ENCODE measurements around the gene CORO7.

The CORO7 gene

DNA sequence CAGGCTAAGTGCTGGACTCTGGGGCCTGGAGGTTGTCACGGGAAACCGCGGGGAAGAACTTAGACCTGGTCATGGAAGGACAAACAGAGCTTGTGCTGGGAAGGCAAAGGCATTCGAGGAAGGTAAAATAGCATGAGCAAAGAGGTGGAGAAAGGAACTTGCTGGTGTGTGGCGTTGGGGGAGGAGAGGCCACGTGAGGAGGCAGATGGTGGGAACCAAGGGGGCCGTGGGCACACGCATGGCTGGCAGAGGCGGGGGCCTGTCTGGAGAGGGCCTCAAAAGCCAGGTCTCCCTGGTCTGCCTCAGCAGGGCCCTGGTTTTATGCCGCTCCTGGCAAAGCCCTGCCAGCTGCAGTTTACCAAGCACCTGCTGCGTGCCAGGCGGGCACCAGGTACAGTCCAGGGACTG is 15.3 kb downstream of the CORO7 start:
- TF ChIP-seq GATA3 (IDR thresholded peaks at IDR 0.05; ENCODE audit: low read depth, low read length) (no peak), GATA2 (IDR thresholded peaks at IDR 0.05; ENCODE audit: low read depth, low read length) (no peak)

- TF ChIP-seq GATA3 (IDR thresholded peaks at IDR 0.05; ENCODE audit: low read depth, low read length) (no peak), GATA2 (IDR thresholded peaks at IDR 0.05; ENCODE audit: low read depth, low read length) (no peak)
Measured at GRCh38 chr16:4399001-4399730, 17.2 kb downstream of the CORO7 start.

- TF ChIP-seq GATA2 (IDR thresholded peaks at IDR 0.05; ENCODE audit: low read depth, low read length) (no peak), GATA3 (IDR thresholded peaks at IDR 0.05; ENCODE audit: low read depth, low read length) (no peak)
Measured at GRCh38 chr16:4395055-4395726, 21.2 kb downstream of the CORO7 start.

DNA sequence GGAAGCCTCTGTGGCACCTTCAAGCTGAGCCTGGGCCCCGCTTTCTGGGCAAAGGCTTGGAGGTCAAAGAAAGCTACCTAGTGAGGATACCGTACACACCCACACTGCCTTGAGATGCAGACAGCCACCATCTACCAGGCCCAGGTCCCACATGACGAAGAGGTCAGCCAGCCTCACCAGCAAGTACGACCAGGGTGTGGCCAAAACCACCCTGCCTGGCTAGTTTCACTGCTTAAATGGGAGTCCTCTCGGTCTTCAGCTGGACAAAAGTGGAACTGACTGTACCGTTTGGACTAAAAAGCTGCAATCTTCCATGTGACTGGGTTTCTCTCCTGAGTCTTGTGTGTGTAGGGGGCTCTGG is 23.2 kb downstream of the CORO7 start:
- no peak for TF ChIP-seq GATA3 (IDR thresholded peaks at IDR 0.05; ENCODE audit: low read depth, low read length)
- no peak for TF ChIP-seq GATA2 (IDR thresholded peaks at IDR 0.05; ENCODE audit: low read depth, low read length)

DNA sequence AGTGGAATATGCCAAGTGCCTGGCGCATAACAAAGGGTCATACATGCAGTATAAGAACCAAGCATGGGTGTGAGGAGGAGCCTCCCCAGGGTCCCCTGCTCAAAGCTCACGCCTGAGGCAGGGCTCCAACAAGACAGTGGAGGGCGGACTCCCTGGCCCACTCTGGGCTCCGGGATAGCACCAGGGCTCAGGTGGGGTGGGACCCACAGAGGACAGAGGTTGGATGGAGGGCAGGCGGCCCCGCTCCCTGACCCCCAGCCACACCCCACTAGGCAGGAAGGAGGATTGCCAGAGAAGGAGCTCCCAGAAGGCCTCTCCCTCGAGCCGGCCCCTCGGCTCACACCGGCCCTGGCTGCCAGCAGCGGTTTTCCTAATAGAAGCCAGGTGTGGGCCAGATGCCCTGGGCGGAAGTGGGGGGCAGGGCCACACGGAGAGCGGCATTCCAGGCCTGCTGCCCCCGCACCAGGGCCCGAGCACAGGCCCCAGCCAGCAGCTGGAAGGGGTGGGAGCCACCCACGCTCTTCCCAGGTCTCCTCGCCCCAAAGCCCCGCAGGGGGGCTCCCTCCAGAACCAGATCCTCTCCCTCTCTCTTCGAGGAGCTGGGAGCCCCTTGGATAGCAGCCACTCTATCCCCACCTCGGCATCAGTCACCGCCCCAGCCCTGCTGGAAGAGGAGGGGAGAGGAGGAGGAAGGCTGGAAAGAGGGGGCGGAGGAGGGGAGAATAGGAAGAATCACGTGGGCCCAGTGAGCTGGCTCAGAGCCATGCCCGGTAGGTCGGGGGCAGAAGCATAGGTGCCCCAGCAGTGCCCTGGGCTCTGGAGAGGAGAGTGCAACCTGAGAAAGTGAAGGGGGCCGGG is 23.8 kb downstream of the CORO7 start:
- TF ChIP-seq GATA2 (IDR thresholded peaks at IDR 0.05; ENCODE audit: low read depth, low read length) (no peak), GATA3 (IDR thresholded peaks at IDR 0.05; ENCODE audit: low read depth, low read length) (no peak)

GRCh38 chr16:4391631-4392381 is 24.6 kb downstream of the CORO7 start:
- no peak for TF ChIP-seq GATA3 (IDR thresholded peaks at IDR 0.05; ENCODE audit: low read depth, low read length)
- no peak for TF ChIP-seq GATA2 (IDR thresholded peaks at IDR 0.05; ENCODE audit: low read depth, low read length)

DNA sequence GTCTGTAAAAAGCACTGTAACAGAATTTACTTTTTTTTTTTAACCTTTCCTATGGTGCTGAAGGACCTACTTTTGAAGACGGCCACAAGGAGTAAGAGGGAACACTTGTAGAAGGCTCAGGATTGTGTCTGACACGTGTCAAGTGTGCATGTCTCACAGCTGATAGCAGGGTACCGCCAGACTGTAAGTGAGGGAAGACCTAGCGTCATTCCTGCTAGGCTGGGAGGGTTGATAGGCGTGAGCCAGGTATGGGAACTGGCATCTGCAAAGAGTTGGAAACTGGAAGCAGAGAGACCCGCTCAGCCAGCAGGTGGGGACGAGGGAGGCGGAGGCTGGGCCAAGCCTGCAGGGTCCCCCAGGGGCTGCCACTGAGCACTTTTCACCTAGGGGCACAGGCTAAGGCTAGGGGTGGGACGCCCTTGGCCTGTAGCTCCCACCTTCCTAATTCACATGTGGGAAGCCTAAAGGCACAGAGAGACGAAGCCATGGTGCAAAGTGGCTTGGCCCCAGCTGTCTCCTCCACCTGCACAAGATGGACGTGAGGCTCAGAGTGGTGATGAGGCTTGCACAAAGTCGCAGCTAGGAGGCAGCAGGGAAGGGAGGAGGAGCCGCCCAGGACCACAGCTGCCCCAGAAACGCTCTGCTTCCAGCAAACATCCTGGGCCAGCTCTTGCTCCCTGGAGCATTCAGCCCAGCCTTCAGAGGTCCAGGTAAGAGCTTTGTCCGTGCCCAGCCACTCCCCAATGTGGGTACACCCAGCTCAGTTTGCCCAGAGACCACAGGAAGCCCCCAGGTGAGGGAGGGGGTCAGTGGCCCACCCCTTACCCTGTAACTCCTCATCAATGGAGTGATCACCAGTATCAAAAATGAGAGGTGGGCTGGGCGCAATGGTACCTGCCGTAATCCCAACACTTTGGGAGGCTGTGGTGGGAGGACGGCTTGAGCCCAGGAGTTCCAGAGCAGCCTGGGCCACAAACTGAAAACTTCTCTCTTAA is 25.8 kb downstream of the CORO7 start:
- TF ChIP-seq GATA2 (IDR thresholded peaks at IDR 0.05; ENCODE audit: low read depth, low read length) (no peak), GATA3 (IDR thresholded peaks at IDR 0.05; ENCODE audit: low read depth, low read length) (no peak)

DNA sequence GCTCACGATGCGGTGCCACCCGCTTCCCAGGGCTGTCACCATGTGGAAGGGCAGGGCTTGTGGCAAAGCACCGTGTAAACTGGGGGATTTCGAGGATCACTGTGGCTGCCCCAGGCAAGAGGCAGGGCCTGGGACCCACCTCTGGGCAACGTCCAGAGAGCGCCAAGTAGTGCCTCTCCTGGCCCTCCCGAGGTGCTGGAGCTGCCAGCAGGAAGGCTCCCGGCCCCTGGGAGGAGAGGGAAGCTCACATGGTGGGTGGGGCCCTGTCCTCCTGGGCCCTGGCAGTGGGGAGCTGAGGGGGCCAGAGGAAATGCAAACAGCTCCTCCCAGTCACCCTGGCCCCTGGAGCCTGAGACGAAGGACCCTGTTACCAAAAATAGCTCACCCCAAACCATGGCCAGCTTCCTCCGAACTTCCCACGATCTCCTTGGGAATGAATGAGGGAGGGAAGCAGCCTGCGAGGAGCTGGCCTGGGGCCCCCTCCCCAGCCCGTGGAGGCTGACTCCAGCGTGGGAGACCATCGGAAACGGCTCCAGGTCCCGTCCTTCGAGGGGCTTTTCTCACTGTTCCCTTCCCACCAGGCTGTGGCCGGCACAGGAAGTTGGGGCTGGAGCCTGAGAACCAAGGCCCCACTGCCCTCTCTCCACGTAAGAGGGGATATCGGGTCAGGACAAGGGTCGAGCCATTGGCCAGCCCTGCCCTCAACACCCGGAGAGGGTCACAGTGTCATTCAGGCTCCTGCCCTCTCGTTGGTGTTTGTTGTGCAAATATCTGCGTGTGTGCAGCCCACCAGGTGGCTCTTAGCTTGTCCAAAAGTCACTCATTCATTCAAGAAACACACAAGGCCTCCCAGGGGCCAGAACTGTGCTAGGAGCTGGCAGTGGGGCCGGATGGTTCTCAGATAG is 27.1 kb downstream of the CORO7 start:
- TF ChIP-seq GATA2 (IDR thresholded peaks at IDR 0.05; ENCODE audit: low read depth, low read length) (no peak), GATA3 (IDR thresholded peaks at IDR 0.05; ENCODE audit: low read depth, low read length) (no peak)

DNA sequence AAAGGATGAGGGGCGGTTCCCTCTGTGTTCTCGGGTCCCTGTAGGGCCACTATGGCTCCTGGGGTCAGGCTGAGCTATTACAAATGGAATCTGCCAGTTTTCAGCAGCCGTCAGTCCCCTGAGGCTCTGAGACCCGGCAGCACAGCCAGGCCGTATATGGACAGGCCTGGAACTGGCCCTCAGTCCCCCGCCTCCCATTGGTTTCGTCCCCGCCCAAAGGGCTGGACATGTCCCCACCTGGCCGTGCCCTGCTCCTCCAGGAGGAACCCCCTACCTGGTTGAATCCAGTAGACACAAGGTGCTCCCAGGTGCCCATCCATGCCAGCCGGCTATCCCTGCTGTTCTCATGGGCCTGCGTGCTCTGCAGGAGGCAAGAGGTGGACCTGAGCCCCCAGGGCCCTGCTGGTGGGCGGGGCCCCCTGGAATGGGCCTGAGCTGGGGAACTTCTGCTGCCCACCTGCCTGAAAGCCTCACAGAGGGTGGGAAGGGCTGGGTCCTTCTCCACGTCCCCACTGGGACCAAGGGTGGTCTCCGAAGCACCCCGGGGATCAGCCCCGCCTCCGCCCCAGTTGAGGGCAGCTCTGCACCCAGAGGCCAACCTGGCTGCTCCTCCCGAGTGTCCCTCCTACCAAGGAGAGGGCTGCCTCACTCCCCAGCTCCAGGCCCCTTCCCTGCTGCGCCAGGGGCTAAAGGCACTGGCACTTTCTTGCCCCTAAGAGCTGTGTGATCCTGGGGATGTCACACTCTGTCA is 27.9 kb downstream of the CORO7 start:
- TF ChIP-seq GATA3 (IDR thresholded peaks at IDR 0.05; ENCODE audit: low read depth, low read length) (no peak), GATA2 (IDR thresholded peaks at IDR 0.05; ENCODE audit: low read depth, low read length) (no peak)

GRCh38 chr16:4387781-4388180 is 28.6 kb downstream of the CORO7 start:
- TF ChIP-seq GATA2 (IDR thresholded peaks at IDR 0.05; ENCODE audit: low read depth, low read length) (no peak), GATA3 (IDR thresholded peaks at IDR 0.05; ENCODE audit: low read depth, low read length) (no peak)

GRCh38 chr16:4386951-4387565 is 29.3 kb downstream of the CORO7 start:
- TF ChIP-seq GATA2 (IDR thresholded peaks at IDR 0.05; ENCODE audit: low read depth, low read length) (no peak), GATA3 (IDR thresholded peaks at IDR 0.05; ENCODE audit: low read depth, low read length) (no peak)

Measured in SH-SY5Y (cell line).